ENCODE results near the gene ZFAND2B. TPM values are rescaled to one million over a fixed set of nuclear protein-coding genes. Genes with fewer than 3 reads are reported as not detected.

ZFAND2B gene
- total RNA-seq, 1 experiment from 2014 or later: 47.5 TPM

DNA sequence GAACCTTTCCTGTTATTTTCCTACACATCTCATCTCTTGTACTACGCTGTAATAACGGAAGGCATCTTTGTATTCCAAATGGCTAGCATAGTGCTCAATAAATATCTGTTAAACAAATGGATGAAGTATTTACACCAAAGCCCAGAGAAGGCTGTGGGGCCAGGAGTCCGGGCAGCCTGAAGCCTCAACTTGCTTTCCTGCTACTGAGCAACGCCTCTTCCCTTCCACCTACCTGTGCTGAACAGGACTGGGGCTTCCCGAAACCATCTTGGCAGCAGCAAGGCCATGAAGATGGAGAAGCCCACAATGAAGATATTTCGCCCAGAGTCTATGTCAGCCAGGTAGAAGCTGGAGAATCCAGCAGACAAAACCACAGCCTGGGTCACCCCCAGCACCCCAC lies 43.4 kb upstream of the ZFAND2B start:
- intact Hi-C loops (cut with micrococcal nuclease): loop anchor here (10.0 kb wide), 1 partner anchor 222 kb away; the partner anchor contains the start of gene DNPEP
- POLR2A ChIA-PET (ENCODE audit: unreplicated experiment): no interaction called here

DNA sequence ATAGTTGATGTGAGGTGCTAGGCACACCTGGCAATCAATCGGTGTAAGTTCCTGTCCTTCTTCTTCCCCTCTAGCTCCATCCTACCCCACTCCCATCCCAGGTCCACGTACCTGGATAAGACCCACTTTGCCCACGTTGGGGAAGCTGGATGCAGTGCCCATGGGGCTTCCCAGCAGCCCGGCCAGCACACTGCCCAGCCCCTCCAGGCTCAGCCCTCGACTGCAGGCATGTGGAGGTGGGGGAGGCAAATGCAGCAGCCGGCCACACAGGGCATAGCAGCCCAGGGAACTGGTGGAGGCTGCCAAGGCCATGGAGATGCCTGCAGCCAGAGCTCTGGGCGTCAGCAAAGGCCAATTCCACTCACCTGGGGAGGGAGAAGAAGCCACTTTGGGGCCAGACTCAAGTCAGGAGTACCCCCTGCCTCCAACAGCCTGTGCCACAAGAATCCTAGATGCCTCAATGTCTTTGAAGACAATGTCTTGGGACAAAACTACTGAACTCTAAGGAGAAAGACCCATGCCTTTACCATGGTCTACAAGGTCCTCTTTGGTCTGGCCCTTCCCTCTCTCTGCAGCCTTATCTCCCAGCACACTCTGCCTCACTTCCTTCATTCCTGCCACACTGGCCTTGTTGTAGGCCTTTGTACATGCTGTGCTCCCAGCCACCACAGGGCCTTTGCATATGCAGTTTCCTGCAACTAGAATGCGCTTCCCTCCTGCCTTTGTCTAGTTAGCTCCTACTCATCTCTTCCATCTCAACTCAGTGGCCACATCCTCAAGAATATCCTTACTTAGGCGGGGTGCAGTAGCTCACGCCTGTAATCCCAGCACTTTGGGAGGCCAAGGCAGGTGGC lies 41.3 kb upstream of the ZFAND2B start:
- H3K27me3 ChIP-seq (ENCODE audit: low read length): no peaks in the 10 kb centered on the region
- no peak overlapping the region for H2AFZ ChIP-seq (ENCODE audit: low read length)
- no peaks in the 10 kb centered on the region for H4K20me1 ChIP-seq (ENCODE audit: low read length)
- no peak overlapping the region for H3K4me2 ChIP-seq (ENCODE audit: low read length)
- H3K9me3 ChIP-seq (ENCODE audit: low read length): no peaks in the 10 kb centered on the region
- TF ChIP-seq, protein P1, sequence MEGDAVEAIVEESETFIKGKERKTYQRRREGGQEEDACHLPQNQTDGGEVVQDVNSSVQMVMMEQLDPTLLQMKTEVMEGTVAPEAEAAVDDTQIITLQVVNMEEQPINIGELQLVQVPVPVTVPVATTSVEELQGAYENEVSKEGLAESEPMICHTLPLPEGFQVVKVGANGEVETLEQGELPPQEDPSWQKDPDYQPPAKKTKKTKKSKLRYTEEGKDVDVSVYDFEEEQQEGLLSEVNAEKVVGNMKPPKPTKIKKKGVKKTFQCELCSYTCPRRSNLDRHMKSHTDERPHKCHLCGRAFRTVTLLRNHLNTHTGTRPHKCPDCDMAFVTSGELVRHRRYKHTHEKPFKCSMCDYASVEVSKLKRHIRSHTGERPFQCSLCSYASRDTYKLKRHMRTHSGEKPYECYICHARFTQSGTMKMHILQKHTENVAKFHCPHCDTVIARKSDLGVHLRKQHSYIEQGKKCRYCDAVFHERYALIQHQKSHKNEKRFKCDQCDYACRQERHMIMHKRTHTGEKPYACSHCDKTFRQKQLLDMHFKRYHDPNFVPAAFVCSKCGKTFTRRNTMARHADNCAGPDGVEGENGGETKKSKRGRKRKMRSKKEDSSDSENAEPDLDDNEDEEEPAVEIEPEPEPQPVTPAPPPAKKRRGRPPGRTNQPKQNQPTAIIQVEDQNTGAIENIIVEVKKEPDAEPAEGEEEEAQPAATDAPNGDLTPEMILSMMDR (conservative IDR thresholded peaks at IDR 0.05; ENCODE audit: low read depth, low read length): no peak
- TF ChIP-seq EZH2 (IDR thresholded peaks at IDR 0.05; ENCODE audit: low read length, unreplicated experiment): no peak
- TF ChIP-seq EZH2phosphoT487 (IDR thresholded peaks at IDR 0.05; ENCODE audit: borderline replicate concordance, low read length): no peak
- ChIA-PET CTCF (no interaction called here), POLR2A (ENCODE audit: unreplicated experiment) (no interaction called here)
- ATAC-seq: no peak
- H3K4me1 ChIP-seq (ENCODE audit: insufficient read depth, low read length): peaks cover 7% of the 10 kb centered on the region; the same call in 1 of the 2 replicates
- H3K27ac ChIP-seq (ENCODE audit: low read length): no peak overlapping the region
- intact Hi-C loops (cut with micrococcal nuclease): loop anchor here (10.0 kb wide), 1 partner anchor 220 kb away; the partner anchor contains the start of gene DNPEP
- H3K79me2 ChIP-seq (ENCODE audit: low read length): no peaks in the 10 kb centered on the region
- no peak overlapping the region for H3K9ac ChIP-seq (ENCODE audit: low read length)
- no TSS peak for BruUV-seq (replicated peaks)
- no peak for DNase-seq
- H3K4me3 ChIP-seq (ENCODE audit: low read length): no peak overlapping the region
- H3K36me3 ChIP-seq (ENCODE audit: low read depth, low read length): no peaks in the 10 kb centered on the region
- H3F3A ChIP-seq (ENCODE audit: low read length, unreplicated experiment): no peaks in the 10 kb centered on the region
- H3K9me2 ChIP-seq (replicated peaks; ENCODE audit: low read length): no peaks in the 10 kb centered on the region

More for the DNA sequence above, 43.4 kb upstream of the ZFAND2B start:
- H2AFZ ChIP-seq (ENCODE audit: low read length): no peak overlapping the region
- H3K9me2 ChIP-seq (replicated peaks; ENCODE audit: low read length): no peaks in the 10 kb centered on the region
- no peaks in the 10 kb centered on the region for H4K20me1 ChIP-seq (ENCODE audit: low read length)
- 0 out of 2 replicates have a peak, but pooled peaks cover 4% of the 10 kb centered on the region for H3K79me2 ChIP-seq (ENCODE audit: low read length)
- no peak for ATAC-seq
- no peaks in the 10 kb centered on the region for H3K36me3 ChIP-seq (ENCODE audit: low read depth, low read length)
- no peaks in the 10 kb centered on the region for H3F3A ChIP-seq (ENCODE audit: low read length, unreplicated experiment)
- H3K27ac ChIP-seq (ENCODE audit: low read length): no peak overlapping the region
- H3K4me2 ChIP-seq (ENCODE audit: low read length): no peak overlapping the region
- peaks cover 23% of the 10 kb centered on the region for H3K4me1 ChIP-seq (ENCODE audit: insufficient read depth, low read length)
- H3K9me3 ChIP-seq (ENCODE audit: low read length): no peaks in the 10 kb centered on the region
- DNase-seq: no peak
- H3K27me3 ChIP-seq (ENCODE audit: low read length): no peaks in the 10 kb centered on the region
- CTCF ChIA-PET: interaction anchor here (0.6 kb wide), 1 partner anchor 174 kb away, joined by 5 read pairs; no protein-coding TSS in a partner anchor
- TF ChIP-seq EZH2 (IDR thresholded peaks at IDR 0.05; ENCODE audit: low read length, unreplicated experiment) (no peak), EZH2phosphoT487 (IDR thresholded peaks at IDR 0.05; ENCODE audit: borderline replicate concordance, low read length) (no peak)
- TF ChIP-seq, protein P1 (conservative IDR thresholded peaks at IDR 0.05; ENCODE audit: low read depth, low read length): no peak
- BruUV-seq (replicated peaks): no TSS peak
- no peak overlapping the region for H3K4me3 ChIP-seq (ENCODE audit: low read length)
- no peak overlapping the region for H3K9ac ChIP-seq (ENCODE audit: low read length)

DNA sequence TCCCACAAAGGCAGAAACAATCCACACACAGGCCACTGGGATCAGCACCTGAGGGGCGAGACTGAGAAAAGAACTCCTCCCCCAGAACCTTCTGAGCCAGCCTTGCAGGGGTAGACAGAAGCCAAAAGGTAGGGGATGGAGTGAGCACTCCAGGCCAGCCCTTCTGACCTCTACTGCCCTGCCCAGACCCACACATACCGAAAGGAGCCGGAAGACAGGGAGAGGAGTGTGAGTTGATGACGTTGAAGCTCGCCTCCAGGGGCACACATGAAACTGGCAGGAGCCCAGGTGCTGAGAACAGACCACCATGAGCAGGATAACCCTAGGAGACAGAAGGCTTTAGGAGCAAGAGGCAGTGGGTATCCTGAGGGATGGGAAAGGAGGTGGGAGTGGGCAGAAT lies 38.6 kb upstream of the ZFAND2B start:
- Histone ChIP-seq H3K4me2 (ENCODE audit: low read length) (no peak overlapping the region), H3K4me1 (ENCODE audit: insufficient read depth, low read length) (no peaks in the 10 kb centered on the region), H2AFZ (ENCODE audit: low read length) (no peak overlapping the region), H3K27ac (ENCODE audit: low read length) (no peak overlapping the region), H3K4me3 (ENCODE audit: low read length) (no peak overlapping the region), H3K36me3 (ENCODE audit: low read depth, low read length) (no peaks in the 10 kb centered on the region; the same call in 1 of the 2 replicates), H3K9me3 (ENCODE audit: low read length) (no peaks in the 10 kb centered on the region), H4K20me1 (ENCODE audit: low read length) (no peaks in the 10 kb centered on the region), H3K27me3 (ENCODE audit: low read length) (no peaks in the 10 kb centered on the region), H3F3A (ENCODE audit: low read length, unreplicated experiment) (no peaks in the 10 kb centered on the region), H3K9ac (ENCODE audit: low read length) (no peak overlapping the region), H3K9me2 (replicated peaks; ENCODE audit: low read length) (no peaks in the 10 kb centered on the region), H3K79me2 (ENCODE audit: low read length) (no peaks in the 10 kb centered on the region)
- TF ChIP-seq, protein P1 (conservative IDR thresholded peaks at IDR 0.05; ENCODE audit: low read depth, low read length): no peak
- TF ChIP-seq EZH2 (IDR thresholded peaks at IDR 0.05; ENCODE audit: low read length, unreplicated experiment) (no peak), EZH2phosphoT487 (IDR thresholded peaks at IDR 0.05; ENCODE audit: borderline replicate concordance, low read length) (no peak)
- no peak for ATAC-seq
- peak; percentile 0 for DNase-seq
- CTCF ChIA-PET: no interaction called here
- no TSS peak for BruUV-seq (replicated peaks)
- intact Hi-C loops (cut with micrococcal nuclease): loop anchor here (10.0 kb wide), 1 partner anchor 217 kb away; the partner anchor contains the start of gene DNPEP
- POLR2A ChIA-PET (ENCODE audit: unreplicated experiment): no interaction called here
